Epithelial cell of prostate (primary cell): ENCODE results near the gene NECAB2.
A peak's percentile ranks its signal among the peaks of the same experiment; 100 is the strongest.

ENCODE experiments used
- DNase-seq: peaks from one replicate; pipeline ENCODE4 v3.0.0-alpha.2; 2011; ENCODE audit warnings: low read depth, low spot score
- H3K27ac ChIP-seq: fragments of 450-650 bp; 2 replicates; pipeline ENCODE4 v1.5.1; 2017; ENCODE audit warnings: mild to moderate bottlenecking

NECAB2 gene

DNA sequence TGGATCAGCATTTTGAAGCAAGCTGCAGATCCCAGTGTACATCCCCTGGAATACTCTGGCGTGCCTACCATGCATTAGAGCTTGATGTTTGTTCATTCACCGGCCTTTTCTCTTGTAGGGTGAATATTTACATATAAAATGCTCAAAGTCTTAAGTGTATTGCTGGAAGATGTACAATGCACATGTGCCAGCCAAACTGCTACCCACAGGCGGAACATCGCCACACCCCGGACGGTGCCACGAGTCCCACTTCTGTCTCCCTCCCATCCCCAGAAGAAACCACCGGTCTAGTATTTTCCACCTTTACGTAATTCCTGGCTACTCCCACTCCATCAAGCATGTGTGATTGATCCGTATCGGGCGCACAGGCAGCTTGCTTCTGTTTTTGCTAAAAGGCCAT is 70.4 kb downstream of the NECAB2 start:
- no peak for DNase-seq
- H3K27ac ChIP-seq, result no peak overlapping the region

DNA sequence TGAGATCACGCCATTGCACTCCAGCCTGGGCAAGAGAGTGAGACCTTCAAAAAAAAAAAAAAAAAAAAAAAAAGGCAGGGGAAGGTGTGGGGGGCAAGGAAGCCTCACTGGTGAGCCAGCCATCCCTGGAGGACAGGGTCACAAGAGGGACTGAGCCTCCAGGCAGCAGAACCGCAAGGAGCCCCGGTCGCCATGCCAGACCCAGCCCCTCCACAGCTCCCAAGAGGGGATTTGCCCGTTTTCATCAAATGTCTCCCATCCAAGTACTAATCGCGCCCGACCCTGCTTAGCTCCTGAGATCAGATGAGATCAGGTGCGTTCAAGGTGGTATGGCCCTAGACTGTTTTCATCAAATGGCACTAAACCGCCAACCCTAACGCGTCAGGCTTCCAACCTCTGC is 71.7 kb downstream of the NECAB2 start:
- no peak overlapping the region for H3K27ac ChIP-seq
- DNase-seq, result no peak

GRCh38 chr16:84040226-84040822 is 72.3 kb downstream of the NECAB2 start:
- DNase-seq, result no peak

GRCh38 chr16:84040823-84041820 is 73.1 kb downstream of the NECAB2 start:
- peak; percentile 10 for DNase-seq
- no peak overlapping the region for H3K27ac ChIP-seq

More at GRCh38 chr16:84040226-84040822, 72.3 kb downstream of the NECAB2 start:
- H3K27ac ChIP-seq, result no peak overlapping the region

- no peak for DNase-seq
- no peak overlapping the region for H3K27ac ChIP-seq
Observed at GRCh38 chr16:84041881-84042280, 73.8 kb downstream of the NECAB2 start.

- DNase-seq, result no peak
- H3K27ac ChIP-seq, result no peak within 1 kb of the TSS
Observed at GRCh38 chr16:84042308-84042878, 74.3 kb downstream of the NECAB2 start, which contains the start of gene SLC38A8. TSS of gene SLC38A8 (minus strand) at chr16:84042795. CDS start at chr16:84042157, 638 bp downstream.

DNA sequence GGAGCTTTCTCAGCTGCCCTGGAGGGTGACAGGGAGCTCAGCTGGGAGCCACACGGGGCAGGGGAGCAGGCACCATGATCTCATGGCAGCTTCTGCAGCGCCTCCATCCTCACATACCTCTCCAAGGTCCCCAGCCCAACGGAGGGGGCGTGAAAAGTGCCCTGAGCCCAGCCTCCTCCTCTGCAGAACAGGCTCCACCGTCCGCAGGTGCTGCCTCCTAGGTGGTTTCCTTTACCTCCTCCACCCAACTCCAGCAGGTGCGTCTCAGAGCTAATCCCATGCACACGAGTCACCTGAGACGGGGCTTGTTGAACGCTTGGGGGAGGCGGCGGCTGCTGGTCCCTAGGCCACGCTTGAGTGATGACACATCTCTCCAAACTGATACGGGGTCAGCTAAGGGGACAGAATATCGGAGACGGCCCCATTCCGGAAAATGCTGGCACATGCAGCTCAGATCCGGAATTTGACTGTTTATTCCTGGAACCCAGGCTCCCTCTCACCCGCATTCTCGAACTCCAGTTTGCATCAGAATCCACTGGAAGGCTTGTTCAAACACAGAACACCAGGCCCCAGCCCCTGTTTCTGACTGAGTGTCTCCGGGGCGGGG is 74.9 kb downstream of the NECAB2 start:
- DNase-seq, result no peak
- no peak overlapping the region for H3K27ac ChIP-seq

DNA sequence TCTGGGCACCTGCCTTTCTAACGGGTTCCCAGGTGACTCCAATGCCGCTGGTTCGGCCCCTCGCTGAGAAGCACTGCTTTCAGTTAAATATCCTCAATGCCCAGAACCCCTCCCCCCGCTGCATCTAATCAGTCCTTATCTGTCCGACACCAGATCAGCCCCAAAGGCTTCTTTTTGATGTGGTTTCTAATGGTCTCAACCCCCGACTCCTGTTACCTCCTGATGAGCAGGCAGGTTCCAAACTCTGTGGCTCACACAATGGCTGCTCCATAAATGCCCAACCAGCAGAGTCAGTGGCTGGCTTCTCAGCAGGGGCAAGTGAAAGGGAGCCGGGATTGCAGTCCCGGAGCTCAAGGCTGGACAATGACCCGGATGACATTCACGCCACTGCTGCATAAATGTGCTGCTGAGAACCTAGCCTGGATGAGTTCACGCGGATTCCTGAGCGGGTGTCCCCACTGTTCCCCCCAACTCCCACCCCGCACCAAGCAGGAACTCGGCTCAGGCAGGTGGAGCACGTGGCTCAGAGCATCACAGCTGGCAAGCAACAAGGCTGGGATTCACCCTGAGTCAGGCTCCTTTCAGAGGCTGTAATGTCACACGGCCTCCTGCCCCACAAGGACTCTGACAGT is 75.6 kb downstream of the NECAB2 start:
- H3K27ac ChIP-seq, result no peak overlapping the region
- DNase-seq, result no peak

GRCh38 chr16:84044118-84044488 is 76.1 kb downstream of the NECAB2 start:
- no peak for DNase-seq
- no peak overlapping the region for H3K27ac ChIP-seq

DNA sequence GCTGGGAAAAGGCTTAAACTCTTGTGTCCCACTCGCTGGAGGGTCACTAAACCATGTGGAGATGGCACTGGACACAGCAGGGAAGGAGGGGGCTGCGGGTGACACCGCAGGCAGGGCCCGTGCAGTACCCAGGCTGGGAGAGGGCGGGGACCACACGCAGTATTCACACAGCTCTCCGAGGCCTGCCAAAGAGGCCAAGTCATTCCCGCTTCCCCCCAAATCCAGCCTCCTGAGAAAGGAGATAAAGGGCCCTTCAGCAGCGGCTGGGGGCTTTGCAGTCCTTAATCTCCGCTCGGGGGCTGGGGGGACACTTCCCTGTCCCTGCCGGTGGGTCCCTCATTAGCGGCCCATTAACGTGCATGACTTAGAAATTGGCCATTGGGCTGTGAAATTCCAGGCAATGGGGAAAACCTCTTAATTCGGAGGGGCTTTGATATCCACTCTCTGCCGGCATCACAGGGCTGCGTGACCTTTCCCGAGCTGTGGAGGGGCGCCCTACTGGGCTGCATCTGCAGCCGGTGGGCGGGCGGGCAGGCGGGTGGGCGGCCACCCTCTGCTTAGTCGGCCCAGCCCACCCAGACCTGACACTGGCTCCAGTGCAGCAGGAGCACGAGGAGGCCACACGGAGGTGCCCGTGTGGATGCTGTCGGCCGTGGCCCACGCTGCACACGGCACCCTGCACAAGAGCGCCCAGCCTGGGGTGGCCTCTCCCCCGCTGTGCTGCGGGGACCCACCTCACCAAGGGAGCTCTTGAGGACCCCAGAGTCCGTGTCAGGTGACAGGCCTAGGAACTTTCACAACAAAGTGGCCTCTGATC is 77.2 kb downstream of the NECAB2 start:
- DNase-seq, result no peak
- no peak overlapping the region for H3K27ac ChIP-seq

GRCh38 chr16:84045818-84046470 is 77.9 kb downstream of the NECAB2 start:
- no peak for DNase-seq
- no peak overlapping the region for H3K27ac ChIP-seq

DNA sequence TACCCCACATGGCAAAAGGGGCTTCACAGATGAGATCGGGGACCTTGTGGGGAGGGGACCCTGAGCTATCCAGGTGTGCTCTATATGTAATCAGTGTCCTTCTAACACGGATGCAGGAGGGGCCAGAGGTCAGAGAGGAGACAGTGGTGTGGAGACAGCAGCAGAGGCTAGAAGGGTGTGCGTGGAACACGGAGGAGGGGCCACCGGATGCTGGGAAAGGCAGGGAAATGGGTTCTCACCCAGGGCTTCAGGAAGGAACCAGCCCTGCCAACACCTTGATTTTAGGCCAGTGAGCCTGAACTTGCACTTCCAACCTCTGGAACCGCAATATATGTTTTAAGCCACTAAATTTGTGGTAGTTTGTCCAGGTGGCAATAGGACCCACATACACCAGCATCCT is 79.2 kb downstream of the NECAB2 start:
- DNase-seq, result no peak
- H3K27ac ChIP-seq, result no peak overlapping the region

DNA sequence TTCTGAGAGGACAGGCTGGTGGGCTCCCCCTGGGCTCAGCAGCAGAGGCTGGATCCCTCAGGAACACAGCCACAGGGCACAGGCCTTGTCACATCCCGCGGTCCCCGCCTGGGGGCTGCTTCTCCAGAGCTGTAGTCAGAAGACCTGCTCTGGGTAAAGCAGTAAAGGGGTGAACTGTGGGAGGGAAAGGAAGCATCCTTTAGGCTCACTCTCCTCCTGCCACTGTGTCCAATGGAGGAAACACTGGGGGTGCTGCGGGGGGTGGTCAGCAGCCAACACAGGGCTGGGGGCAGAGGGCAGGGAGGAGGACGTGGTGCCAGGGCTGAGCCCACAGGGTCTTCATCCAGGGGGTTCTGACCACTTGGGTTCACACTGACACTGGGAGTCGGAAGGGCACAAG is 79.6 kb downstream of the NECAB2 start:
- DNase-seq, result no peak
- H3K27ac ChIP-seq, result no peak overlapping the region

DNA sequence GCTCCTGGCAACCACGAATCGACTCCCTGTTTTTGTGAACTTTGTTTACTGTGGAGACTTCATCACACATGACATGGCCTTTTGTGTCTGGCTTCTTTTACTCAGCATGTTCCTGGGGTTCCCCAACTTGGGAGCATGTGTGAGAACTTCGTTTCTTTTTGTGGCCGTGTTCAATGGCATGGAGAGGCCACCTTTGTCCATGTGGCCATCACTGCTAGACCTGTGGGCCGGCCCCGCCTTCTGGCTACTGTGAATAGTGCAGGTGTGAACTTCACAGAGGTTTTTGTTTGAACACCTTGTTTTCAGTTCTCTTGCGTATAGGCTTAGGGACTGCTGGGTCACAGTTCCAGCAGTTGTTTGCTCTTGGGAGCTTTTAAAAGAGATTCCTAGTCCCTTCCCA is 80.2 kb downstream of the NECAB2 start:
- no peak for DNase-seq
- no peak overlapping the region for H3K27ac ChIP-seq

DNA sequence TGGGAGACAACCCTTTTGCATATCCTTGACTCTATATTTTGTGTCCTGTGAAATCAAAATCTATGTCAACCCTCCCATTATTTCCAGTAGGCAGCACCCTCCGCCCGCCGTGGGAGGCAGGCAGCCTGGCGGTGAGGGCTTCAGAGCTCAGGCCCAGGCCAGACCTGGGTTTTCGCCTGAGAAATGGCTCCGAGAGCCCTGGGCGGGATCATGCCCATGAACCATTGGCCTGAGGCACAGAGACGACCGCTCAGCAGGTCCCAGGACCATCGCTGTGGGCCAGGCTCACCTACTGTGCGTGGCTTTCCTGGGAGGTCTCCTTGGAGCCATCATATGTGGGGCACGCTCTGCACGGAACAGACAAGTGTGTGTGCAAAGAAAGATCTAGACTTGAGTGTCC is 80.8 kb downstream of the NECAB2 start:
- H3K27ac ChIP-seq, result no peak overlapping the region
- DNase-seq, result no peak

GRCh38 chr16:84049403-84050060 is 81.5 kb downstream of the NECAB2 start:
- no peak overlapping the region for H3K27ac ChIP-seq
- no peak for DNase-seq

DNA sequence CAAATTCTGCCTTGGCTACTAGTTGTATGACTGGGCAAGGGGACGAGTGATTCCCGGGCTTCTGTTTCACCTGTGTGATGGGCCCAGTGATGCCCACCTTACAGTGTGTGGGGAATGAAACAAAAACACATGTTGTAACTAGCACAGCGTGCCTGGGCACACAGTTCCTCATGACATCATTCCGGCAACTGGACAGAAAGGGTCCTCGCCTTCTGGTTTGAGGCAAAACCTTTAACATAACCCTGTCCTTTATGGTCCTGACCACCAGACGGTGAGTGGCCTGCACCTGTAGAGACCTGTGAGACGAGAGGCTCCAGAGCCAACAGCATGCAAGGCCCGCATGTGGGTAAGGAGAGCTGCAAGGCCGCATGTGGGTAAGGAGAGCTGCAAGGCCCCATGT is 82.3 kb downstream of the NECAB2 start:
- DNase-seq, result no peak
- H3K27ac ChIP-seq, result no peak overlapping the region

GRCh38 chr16:84052071-84052622 is 84.1 kb downstream of the NECAB2 start:
- DNase-seq, result no peak
- H3K27ac ChIP-seq, result no peak overlapping the region
